Smooth muscle cell of the brain vasculature (primary cell): ENCODE measurements around the gene OLFM2.

Source experiments
- DNase-seq: peaks from one replicate; pipeline ENCODE4 v3.0.0-alpha.2; 2012; ENCODE audit warnings: low read depth, low spot score

The OLFM2 gene

GRCh38 chr19:9909251-9909650, 27.1 kb downstream of the OLFM2 start:
- DNase-seq: no peak

DNA sequence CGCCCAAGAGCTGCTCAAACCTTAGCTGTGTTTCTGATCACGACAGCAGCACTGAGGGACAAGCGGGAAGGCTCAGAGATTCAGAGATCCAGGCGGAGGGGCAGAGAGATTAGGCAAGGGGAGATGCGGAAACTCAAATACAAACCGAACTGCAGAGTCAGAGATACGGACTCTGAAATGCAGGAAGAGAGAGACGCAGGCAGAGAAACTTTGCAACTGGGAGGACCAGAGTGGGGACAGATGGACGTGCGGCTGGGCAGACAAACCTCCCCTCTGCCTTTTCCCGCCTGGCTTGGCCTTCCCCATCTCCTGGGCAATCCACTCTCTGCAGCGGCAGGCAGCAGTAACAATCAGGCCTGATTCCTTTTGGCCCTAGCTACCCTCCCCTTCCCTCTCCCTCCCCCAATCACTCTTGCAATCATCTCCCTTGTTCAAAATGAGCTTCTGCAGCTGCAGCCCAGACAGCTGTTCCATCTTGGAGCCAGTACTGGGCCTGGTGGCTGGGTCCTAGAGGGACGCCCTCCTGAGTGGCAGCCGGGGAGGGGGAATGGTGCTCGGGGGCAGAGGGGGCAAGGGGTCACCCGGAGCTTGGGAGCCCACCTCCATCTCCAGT, 29.7 kb downstream of the OLFM2 start:
- DNase-seq: no peak

DNA sequence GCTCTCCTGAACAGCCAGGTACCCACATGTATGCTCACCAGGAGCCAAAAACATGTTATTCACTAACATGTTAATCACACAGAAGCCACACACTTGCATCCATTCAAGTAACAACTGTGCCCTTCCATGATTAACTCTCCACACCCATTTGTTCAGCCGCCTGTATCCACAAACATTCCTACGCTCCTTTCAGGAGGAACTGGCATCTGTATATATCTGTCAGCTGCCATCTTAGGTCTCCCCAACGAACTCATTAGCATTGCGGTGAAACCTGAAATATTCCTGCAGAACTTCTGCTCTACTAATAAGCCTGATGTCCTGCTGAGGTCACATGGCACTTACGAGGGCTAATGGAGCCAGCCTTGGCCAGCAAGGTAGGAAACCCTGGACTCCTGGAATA, 33.0 kb downstream of the OLFM2 start:
- no peak for DNase-seq

DNA sequence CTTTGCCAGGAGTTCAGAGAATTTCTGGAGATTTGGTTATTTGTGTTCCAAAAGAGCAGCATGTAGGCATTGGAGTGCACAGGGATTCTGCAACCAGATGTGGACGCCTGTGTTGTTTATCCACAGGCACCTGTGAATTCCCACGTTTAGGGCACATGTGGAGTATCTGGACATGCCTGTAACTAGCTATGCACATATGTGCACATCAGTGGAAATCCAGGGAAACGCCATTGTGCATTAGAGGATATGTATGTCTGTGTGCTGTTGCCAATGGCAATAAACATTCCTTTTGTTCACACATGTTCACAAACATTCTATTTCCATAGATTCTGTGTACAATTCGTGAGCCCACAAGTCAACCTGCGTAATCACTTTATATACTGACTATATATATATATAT, 34.7 kb downstream of the OLFM2 start:
- DNase-seq: no peak

GRCh38 chr19:9901020-9901419, 35.3 kb downstream of the OLFM2 start:
- DNase-seq: no peak

- no peak for DNase-seq
Measured at GRCh38 chr19:9891609-9892373, 44.5 kb downstream of the OLFM2 start.

DNA sequence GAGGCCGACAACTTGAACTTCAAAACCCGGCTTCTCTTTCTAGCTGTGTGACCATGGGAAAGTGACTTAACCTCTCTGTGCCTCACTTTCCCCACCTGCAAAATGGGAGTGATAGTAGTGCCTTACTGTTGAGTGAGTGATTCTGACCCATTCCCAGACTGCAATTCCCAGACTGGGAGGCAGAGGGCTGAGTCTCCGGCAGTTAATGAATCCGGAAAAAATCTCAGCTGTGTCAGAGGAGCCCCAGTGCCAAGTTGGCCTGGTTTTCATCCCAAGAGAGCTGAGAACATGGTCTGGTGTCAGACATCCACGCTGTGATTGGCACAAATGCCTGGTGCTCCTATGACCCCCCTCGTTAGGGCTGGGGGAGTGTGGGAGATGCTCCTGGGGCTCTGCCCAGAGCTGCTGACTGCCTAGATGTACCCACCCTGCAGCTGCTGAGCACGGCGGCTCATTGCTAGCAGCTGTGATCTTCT, 51.2 kb downstream of the OLFM2 start:
- DNase-seq: no peak

DNA sequence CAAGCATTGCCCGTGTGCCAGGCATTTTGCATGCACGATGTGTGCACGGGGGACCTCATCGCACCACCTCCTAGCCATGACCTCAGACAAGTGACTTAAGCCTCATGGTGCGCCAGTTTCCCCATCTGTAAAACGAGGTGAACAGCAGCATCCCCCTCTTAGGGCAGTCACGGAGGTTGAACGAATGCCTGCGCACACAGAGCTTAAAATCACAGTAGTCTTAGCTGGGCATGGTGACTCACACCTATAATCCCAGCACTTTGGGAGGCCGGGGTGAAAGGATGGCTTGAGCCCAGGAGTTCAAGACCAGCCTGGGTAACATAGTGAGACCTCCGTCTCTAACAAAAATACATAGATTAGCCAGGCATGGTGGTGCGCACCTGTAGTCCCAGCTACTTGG, 52.6 kb downstream of the OLFM2 start:
- DNase-seq: no peak

- DNase-seq: no peak
Measured at GRCh38 chr19:9883231-9883758, 53.0 kb downstream of the OLFM2 start.

DNA sequence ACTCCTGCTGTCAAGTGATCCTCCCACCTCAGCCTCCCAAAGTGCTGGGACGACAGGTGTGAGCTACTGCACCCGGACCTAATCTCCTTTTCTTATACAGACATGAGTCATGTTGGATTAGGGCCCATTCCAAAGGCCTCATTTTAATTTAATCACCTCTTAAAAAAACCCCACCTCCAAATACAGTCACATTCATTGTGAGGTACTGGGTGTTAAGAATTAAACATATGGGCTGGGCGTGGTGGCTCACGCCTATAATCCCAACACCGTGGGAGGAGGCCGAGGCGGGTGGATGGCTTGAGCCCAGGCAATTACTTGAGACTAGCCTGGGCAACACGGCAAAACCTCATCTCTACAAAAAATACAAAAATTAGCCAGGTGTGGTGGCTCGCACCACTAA, 54.6 kb downstream of the OLFM2 start:
- DNase-seq: no peak

GRCh38 chr19:9878511-9879196, 57.7 kb downstream of the OLFM2 start:
- no peak for DNase-seq

GRCh38 chr19:9877780-9878510, 58.4 kb downstream of the OLFM2 start:
- DNase-seq: no peak

GRCh38 chr19:9875796-9876195, 60.5 kb downstream of the OLFM2 start:
- no peak for DNase-seq

- no peak for DNase-seq
Measured at GRCh38 chr19:9875031-9875627, 61.2 kb downstream of the OLFM2 start.

GRCh38 chr19:9872618-9873242, 63.6 kb downstream of the OLFM2 start:
- DNase-seq: no peak

GRCh38 chr19:9871626-9872338, 64.5 kb downstream of the OLFM2 start:
- no peak for DNase-seq

GRCh38 chr19:9868983-9869617, 67.2 kb downstream of the OLFM2 start:
- DNase-seq: no peak

DNA sequence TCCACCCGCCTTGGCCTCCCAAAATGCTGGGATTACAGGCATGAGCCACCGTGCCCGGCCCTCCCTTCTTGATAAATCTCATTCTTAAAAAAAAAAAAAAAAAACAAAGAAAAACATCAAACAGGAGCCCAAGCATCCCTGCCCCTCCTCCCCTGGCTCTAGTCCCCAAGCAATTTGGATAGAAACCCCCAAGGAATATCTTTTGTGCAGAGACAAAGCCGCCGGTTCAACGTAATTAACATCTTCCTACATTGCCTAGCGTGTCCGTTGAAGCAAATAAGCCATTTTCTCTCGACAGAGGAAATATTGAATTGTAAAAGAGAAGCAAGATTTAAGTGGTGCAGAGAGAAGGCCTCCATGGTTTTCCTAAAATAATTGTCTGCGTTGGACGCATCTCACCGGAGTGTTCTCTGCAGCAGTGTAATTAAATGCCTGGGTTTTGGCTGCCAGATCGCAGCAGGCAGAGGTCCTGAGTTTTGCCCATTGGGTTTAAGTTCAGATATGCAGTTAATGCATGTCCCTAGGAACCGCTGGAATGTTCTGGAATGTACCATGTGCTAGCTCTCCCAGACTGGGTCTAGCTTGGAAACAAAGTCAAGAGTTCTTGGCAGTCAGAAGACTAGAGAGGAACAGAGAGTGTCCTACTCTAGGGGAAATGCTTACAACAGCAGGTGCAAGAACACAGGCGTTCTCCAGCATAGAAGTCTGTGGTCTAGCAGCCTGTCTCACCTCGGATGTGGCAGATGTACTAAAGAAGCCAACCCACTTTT, 70.4 kb downstream of the OLFM2 start:
- no peak for DNase-seq

DNA sequence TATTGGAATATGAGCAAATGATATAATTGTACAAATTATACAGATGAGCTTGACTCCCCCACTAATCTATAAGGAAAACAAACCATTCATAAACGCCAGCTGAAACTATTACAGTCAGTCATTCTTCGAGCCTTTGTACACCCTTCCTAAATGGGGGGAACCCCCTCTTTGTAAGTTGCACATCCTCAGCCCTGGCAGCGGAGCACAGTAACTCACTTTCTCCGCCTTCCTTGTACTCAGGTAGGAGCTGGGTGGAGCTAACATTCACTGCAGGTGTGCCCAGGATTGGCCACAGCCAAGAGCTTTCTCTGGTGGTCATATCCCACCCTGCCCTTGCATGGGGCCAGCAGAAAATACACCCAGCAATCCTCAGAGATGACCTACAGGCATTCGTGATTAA, 72.6 kb downstream of the OLFM2 start:
- no peak for DNase-seq
